ENCODE data around the gene APOL1.

GRCh38 chr22:36223504-36223903, 29.4 kb upstream of the APOL1 start:
- no peak for TF ChIP-seq CTCF (IDR thresholded peaks at IDR 0.05; ENCODE audit: extremely low read depth in 1 of 2, insufficient read depth in 1 of 2, low read depth in 1 of 2, low read length in 2 of 2)
- no peak for TF ChIP-seq FOS (IDR thresholded peaks at IDR 0.05; ENCODE audit: borderline replicate concordance, insufficient read depth, low read length)
- no peak for TF ChIP-seq JUN (IDR thresholded peaks at IDR 0.05; ENCODE audit: borderline replicate concordance, insufficient read depth, insufficient read length, low read depth)
- TF ChIP-seq POLR2A (IDR thresholded peaks at IDR 0.05; ENCODE audit: low read depth, low read length), result no peak
- TF ChIP-seq GATA2 (IDR thresholded peaks at IDR 0.05; ENCODE audit: insufficient read depth, insufficient read length, low read depth, low read length), result no peak
- no peak for TF ChIP-seq POLR2AphosphoS5 (IDR thresholded peaks at IDR 0.05; ENCODE audit: insufficient read depth, low read depth, low read length)
- no peak for TF ChIP-seq MAX (IDR thresholded peaks at IDR 0.05; ENCODE audit: insufficient read depth, insufficient read length)
